ENCODE data around the gene EYA3.
"Not testable (repeated sequence)": the region's sequence is repeated elsewhere in the genome, so short reads cannot be mapped to it uniquely, and the experiment has no call there.

The EYA3 gene

DNA sequence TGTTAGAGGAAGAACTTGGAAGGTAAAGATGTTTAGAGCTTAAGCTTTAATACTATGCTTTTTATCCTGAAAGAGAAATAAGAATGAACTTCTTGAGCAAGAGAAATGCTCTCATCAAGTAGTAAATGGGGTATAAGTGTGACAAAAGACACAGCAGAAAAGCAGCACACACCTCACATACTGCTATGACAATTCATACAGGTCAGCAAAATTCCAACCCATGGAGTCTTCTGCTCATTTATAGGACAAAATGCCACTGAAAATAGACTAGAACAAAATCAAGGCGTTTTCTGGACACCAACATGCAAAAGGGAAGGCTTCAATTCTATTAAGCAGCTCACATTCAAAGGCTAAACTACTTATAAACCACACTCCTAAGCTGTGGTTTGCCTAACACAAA is 61.2 kb downstream of the EYA3 start:
- no peak for DNase-seq

DNA sequence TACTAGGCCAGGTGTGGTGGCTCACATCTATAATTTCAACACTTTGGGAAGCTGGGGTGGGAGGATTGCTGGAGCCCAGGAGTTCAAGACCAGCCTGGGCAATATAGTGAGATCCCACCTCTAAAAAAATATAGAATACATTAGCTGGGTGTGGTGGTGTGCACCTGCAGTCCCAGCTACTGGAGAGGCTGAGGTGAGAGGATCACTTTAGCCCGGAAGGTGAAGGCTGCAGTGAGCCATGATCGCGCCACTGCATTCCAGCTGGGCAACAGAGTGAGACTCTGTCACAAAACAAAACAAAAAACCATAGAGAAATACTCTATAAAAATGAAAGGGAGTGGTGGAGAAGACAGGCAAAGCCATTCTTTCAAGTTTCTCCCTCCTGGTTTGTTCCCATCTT is 62.1 kb downstream of the EYA3 start:
- DNase-seq, result no peak

DNA sequence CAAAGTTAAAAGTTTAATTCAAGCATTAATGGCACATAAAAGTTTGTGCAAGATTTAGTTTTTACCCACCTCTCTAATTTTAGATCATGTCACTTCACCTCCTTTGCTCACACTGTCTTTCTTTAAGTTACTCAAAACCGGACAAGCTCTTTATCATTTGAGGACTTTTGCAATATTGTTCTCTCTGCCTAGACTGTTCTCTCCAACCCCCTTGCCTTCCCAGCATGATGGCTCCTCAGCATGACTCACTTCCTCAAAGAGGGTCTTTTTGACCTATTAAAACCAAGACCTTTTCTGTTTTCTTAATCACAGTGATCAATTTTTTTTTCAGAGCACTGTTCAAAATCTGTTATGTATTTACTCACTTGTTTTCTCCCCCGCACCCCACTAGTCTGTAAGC is 67.3 kb downstream of the EYA3 start:
- no peak for DNase-seq

DNA sequence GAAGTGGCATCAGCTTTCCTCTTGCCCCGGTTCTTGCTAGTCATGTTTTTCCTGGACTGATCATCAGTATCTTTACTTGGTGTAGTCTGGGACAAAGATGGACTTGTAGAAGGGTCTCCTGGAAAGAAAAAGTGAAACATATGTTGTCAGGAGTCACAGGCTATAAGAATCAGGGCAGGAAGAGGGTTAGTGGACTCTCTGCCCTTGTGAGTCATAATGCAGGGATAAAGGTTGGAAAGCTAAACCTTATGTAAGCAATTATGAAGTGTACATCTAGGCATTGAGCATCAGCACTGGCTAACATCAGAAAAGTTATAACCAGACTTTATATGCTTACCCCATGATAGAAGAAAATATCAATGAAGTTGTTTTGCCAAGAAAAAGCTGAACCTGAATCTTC is 77.4 kb downstream of the EYA3 start:
- no peak for DNase-seq

DNA sequence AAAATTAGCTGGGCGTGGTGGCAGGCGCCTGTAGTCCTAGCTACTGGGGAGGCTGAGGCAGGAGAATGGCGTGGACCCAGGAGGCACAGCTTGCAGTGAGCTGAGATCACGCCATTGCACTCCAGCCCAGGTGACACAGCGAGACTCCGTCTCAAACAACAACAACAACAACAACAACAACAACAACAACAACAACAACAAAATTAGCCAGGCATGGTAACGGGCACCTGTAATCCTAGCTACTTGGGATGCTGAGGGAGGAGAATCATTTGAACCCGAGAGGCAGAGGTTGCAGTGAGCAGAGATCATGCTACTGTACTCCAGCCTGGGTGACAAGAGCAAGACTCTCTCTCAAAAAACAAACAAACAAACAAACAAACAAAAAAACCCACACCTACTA is 85.3 kb downstream of the EYA3 start:
- DNase-seq, result not testable (repeated sequence)

DNA sequence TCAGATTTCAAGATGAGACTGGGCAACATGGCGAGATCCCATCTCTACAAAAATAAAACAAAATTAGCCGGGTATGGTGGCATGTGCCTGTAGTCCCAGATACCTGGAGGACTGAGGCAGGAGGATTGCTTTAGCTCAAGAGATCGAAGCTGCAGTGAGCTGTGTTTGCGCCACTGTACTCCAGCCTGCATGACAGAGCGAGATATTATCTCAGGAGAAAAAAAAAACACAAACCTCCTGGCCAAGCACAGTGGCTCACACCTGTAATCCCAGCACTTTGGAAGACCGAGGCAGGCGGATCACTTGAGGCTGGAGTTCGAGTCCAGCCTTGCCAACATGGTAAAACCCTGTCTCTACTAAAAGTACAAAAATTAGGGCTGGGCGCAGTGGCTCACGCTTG is 85.8 kb downstream of the EYA3 start:
- DNase-seq, result no peak

DNA sequence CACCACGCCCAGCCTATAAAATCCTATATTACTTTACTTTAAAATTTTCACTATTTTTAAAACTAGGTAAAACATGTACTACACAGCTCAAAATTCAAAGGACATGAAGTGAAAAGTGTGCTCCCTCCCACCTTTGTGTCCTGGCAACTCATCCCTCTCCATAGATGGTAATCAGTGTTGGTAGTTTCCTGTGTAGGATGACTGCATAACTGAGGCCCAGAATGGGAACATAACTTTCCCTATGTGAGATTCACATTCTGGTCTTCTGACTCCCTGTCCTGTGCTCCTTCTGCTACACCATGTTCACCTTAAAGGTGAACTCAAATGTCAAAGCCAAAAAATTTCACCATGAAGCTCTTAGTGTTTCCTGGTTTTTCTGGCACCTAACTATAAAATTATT is 89.4 kb downstream of the EYA3 start:
- no peak for DNase-seq

DNA sequence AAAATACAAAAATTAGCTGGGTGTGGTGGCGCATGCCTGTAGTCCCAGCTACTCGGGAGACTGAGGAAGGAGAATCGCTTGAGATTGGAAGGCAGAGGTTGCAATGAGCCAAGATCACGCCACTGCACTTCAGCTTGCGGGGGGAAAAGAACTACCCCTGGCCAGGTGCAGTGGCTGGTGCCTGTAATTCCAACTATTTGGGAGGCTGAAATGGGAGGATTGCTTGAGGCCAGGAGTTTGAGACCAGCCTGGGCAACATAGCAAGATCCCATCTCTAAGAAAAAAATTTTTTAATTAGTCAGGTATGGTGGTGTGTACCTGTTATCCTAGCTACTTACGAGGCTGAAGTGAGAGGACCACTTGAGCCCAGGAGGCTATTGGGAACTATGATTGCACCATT is 93.9 kb downstream of the EYA3 start:
- DNase-seq, result not testable (repeated sequence)

DNA sequence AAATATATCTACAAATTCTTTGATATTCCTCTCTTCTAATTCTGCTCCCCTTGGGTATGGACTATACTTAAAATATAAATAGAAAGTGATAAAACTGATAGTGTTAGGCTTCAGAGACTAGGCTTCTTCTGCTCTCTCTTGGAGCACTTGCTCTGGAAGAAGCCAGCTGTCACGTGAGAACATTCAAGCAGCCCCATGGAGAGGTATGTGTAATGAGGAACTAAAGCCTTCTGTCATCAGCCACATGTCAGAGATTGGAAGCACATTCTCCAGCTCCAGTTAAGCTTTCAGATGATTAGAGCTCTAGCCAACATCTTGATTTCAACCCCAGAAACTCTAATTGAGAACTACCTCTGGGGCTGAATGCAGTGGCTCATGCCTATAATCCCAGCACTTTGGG is 94.3 kb downstream of the EYA3 start:
- DNase-seq, result no peak

DNA sequence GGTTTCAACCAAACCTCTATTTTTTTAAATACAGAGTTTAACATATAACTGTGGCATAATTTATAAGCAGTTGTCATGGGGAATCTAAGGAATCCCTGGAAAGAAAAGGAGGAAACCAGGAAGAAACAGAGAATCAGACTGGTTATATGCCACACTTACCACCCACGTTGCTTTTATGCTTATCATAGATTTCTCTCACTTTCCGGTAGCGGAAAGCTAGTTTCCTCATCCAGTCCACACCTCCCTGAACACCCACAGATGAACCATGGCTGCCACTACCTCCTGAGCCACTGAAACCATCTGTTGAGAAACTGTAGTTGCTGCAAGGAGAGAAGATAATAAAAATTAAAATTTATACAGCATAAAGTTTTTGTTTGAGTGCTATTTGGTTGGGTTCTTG is 95.2 kb downstream of the EYA3 start:
- DNase-seq, result peak in 1 of 2 donors; percentile 49

DNA sequence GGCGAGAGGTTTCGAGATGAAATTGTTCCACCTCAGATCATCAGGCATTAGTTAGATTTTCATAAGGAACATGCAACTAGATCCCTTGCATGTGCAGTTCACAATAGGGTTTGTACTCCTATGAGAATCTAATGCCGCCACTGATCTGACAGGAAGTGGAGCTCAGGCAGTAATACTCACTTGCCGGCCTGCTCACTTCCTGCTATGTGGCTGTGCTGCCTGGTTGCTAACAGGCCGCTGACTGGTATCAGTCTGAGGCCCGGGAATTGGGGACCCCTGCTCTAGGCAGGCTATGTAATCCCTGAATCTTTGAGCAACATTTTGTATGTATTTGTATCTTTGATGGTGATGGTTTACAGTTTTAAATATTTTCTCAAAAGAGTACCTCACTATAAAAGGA is 96.1 kb downstream of the EYA3 start:
- DNase-seq, result no peak

DNA sequence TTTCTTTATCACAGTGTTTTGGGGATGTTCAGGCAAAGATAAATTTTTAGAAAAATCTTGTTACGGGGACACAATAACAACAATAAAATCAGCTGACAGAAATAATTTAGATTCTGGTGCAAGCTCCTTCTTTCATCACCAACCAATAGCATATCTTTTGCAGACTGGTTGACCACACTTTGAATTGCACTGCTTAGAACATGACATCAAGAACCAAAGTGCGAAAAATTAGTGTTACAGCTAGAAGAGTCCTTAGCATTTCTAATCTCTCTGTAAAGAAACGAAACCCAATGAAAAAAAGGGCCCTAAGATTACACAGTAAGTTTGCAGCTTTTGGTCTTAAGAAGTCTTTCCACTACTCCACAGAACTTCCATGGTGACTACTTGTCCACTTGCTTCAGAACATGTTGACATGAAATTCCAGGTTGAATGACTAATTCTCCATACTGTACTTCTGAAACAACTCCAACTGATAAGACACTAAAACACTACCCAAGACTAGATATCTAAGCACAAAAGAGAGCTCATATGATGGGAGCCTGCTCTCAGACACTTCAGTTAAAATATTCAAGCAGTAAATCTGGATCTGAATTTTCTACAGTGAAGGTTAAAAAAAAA is 97.4 kb downstream of the EYA3 start:
- no peak for DNase-seq

DNA sequence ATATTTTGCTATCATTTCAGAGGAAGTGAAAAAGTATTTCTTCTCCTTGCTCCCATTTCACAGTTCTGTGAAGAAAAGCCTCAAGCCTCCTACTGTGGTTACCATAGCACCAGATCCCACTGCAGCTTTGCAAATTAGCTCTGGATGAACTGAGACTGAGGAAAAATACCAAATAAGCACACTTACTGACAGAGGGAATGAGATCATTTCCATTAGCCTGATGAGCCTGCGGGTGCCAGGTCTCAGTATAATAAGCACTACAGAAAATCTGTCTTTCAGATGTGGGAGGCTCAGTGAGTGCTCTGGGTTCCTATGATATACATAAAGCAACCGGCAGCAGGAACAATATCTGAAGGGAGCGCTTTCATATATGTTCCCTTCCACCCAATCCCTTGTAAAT is 107.3 kb downstream of the EYA3 start:
- peak in 1 of 2 donors; percentile 65 for DNase-seq

DNA sequence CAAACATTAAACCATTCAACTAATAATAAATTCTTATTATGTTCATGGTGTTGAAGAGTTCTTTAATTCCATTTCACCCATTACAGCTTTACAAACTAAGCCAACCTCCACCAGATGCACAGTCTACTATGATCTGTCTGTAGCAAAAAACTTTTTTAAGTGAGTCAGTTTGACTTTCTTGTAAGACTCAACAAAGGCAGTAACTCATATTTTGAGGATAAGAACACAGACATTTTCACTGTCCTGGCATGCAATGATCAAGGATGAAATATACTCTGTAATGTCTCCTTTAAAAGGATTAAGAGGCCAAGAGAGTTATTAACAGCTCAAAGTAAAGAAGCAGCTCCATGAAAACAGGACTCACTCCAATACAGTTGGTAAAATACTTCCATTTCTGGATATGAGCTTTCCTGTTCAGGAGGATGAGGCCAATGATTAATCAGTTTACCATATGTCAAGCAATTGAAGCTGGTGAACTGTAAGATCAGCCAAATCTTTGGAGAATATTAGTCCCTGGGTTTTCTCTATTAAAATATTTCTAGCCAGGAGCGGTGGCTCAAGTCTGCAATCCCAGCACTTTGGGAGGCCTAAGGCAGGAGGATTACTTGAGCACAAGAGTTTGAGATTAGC is 108.1 kb downstream of the EYA3 start:
- no peak for DNase-seq

DNA sequence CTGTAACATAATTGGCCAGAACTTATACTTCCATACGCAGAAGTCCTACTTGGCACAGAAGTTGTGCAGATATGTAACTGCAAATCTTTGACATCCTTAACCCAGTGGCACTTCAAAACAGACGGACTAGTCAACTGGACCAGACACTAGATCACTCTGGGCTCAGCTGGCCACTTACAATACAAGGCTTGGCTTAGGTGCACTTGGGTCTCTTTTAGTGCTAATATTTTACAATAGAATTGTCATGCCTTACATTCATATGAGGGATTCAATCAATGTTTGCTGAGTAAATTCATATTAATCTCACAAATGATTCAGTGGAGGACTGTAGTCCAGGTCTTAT is 108.6 kb downstream of the EYA3 start:
- DNase-seq, result no peak

DNA sequence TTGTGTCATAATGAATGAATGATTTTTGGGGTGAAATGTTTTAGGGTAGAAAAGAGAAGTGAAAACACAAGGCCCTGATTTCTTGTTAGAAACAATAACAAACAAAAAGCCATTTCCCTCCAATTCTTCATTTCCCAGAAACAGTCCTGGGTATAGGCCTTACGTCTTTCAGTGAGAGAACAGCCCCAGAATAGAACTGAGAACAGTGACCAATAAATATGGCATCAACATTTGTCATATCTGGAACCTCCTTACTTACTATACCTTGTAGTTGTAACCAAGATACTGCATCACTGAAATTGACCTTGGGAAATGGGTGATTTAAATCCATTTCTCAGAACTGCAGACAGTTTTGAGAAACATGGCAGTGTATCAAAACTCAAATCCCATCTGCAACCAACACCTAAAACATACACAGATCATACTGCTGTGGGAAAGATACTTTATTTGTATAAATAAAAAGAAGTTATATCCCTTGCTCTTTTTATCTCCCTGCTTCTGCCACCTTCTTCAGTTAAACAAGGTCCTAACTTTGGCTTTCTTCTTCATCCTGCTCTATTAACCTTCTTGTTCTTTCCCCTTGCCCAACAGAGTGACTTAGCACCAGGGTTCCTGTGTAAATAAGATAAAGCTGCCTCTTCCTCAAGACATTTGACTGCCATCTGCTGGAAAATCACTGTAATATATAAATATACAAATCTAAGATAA is 109.1 kb downstream of the EYA3 start:
- DNase-seq, result peak in 1 of 2 donors; percentile 87

DNA sequence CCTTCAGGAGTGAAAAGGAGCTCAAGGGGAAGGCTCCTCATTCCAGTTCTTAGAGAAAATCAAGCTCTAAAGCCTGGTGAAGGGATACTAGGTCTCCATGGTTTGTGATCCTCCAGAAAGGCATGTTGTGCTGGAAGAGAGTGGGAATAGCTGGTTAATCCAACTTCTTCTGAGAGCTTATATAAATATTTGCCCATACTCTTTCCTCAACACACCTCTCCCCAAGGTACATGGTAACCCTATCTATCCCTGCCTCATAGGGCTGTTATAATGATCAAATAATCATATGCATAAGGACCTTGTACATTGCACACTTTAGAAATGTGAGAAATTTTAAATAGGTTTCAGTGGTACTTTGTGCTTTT is 114.0 kb downstream of the EYA3 start:
- DNase-seq, result no peak

DNA sequence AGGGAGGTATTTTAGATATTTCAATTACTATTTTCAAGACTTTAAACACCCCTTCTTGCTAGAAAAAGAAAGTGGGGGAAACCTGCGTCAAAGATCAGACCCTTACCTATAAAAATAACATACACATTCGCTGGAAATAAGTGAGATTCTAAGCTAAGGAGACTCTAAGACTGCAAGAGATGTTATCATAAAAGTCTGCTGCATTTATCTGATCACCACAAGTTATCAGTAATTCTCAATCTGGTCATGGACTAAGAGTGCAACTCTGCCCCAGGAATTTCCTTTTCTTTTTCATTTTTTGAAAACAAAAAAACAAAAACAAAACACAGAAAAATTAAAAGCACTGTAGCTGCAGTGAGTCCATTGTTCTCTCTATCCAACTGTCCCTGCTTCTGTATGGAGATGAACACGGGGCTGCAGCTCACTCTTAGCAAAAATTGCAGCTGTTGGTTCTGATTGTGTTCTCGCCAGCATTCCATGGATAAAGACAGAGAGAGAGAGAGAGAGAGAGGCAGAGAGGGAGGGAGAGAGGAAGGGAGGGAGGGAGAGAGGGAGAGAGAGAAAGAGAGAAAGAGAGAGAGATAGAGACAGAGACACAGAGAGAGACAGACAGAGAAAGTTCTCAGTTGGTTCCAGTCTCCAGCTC is 114.5 kb downstream of the EYA3 start:
- DNase-seq, result peak; percentile 21 to 53

DNA sequence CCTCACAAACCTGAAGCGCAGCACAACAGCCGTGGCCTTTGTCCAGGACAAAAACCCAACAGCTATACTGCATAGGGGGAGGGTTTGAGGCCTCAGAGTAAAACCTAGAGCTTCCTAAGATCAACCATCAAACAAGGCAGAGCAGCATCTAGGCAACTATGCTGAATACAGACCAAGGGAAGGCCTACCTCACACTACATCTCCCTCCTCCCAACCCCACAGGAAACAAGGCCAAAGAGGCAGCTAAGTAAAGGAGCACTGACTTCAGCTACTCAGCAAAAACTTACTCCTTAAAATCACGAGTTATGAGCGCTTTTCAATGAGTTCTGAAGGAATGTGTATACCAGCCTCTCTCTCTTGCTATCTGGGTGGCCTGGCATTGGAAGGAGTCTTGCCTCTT is 116.3 kb downstream of the EYA3 start:
- DNase-seq, result no peak

DNA sequence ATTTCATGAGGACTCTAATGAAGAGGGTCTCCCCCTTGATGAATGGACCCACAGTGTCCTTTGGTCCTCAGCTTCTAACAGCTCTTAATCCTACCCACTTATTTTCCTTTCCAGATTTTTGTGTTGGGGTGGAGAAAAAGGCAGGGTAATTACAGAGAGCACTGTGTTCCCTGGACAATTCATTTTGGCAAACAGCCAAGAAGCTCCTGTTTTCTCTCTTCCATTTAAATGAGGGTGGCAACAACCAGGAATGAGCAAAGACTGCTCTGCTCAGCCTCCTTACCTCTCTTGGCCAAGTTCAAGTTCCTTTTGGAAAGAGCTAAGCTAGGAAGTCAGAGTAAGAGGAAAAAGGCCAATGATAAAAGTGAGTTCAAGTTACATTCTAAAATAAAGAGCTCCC is 116.7 kb downstream of the EYA3 start:
- DNase-seq, result peak in 1 of 2 donors; percentile 40

DNA sequence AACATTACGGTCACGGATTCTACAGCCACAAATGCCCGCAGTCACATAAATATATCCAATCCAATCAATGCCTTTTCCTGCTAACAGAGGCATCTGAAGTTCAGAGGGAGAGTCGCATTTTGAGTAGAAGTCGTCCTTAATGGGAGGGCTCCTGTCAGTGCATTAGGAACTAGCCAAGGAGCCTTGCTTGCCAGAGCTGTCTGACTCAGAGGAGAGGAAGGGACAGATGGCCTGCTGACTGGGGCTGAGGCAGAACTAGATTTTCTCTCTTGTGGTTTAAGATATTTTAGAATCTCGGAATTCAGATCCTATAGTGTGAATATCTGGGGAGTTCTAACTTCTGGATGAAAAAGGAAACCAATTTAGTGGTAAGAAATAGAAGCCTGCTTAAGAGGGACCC is 118.0 kb downstream of the EYA3 start:
- peak in 1 of 2 donors; percentile 60 for DNase-seq

DNA sequence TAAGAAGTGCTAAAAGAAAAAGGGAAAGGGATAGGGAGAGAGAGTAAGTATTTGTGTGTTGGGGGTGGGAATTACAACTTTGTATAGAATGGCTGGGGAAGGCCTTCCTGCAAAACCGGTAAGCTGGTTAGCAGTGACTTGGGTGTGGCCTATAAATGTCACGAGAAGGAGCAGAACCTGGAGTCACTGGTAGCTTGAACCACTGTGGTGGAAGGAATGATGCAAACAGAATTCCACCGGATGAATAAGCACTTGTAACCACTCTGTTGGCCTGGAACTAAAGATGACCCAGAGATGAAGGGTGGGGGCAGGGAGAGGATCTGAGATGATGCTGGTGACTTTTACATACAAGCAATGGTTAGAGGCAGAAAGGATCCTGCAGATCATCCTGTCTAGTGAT is 119.7 kb downstream of the EYA3 start:
- DNase-seq, result no peak

DNA sequence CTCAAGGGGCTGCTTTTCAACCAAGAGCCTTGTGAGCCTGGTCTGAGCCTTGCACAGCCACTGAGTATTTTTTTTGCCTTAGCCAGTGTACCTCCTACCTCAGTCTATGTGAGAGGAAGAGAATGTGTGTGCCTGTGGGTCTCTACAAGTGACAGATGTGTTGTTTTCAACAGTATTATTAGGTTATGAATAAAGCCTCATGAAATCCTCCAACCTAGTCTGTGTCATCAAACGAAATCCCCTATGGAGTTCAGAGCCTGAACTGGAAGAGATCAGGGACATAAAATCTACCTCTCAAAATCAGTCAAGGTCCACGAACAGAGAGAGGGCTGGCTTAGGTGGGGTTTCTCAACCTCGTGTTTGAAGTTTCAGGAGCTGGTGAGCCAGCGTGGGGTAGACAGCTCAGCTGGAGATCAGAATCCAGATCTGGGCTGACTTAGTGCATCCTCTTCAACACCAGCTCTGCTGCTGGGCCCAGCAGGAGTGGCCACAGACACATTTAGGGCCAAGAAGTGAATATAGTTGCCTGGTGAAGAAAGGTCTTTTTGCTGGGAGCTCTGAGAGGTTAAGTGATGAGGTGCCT is 120.4 kb downstream of the EYA3 start:
- DNase-seq, result no peak
